ENCODE measurements around the gene GORAB.

Gene GORAB

DNA sequence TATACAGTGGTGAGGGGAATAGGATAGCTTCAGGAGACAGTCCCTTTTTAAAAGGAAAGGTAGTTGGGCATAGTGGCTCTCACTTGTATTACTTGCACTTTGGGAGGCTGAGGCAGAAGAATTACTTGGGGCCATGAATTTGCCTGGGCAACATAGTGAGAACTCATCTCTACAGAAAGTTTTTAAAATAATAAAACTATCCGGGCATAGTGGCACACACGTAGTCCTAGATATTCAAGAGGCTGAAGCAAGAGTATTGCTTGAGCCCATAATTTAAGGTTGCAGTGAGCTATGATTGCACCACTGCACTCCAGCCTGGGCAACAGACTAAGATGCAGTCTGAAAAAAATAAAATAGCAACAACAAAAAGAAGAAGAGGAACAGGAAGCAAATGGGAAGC, 27.2 kb downstream of the GORAB start:
- Histone ChIP-seq H3K9me3 (ENCODE audit: insufficient read depth, low read length) (no peaks in the 10 kb centered on the region), H3K9ac (ENCODE audit: low read length) (no peak overlapping the region), H3K27me3 (ENCODE audit: low read length) (no peaks in the 10 kb centered on the region), H3F3A (ENCODE audit: insufficient read depth) (no peaks in the 10 kb centered on the region), H3K9me2 (replicated peaks; ENCODE audit: insufficient read depth, low read length) (no peaks in the 10 kb centered on the region), H3K36me3 (ENCODE audit: low read length) (no peaks in the 10 kb centered on the region), H3K27ac (ENCODE audit: low read depth, low read length) (no peak overlapping the region), H2AFZ (ENCODE audit: low read depth, low read length, severe bottlenecking) (no peak overlapping the region), H4K20me1 (ENCODE audit: low read depth, low read length) (no peaks in the 10 kb centered on the region), H3K4me2 (ENCODE audit: low read depth, low read length, poor library complexity, severe bottlenecking) (no peak overlapping the region), H3K4me3 (ENCODE audit: insufficient read depth, low read length, poor library complexity, severe bottlenecking) (no peak overlapping the region), H3K79me2 (ENCODE audit: insufficient read depth, low read length) (no peaks in the 10 kb centered on the region)
- TF ChIP-seq, protein P1, sequence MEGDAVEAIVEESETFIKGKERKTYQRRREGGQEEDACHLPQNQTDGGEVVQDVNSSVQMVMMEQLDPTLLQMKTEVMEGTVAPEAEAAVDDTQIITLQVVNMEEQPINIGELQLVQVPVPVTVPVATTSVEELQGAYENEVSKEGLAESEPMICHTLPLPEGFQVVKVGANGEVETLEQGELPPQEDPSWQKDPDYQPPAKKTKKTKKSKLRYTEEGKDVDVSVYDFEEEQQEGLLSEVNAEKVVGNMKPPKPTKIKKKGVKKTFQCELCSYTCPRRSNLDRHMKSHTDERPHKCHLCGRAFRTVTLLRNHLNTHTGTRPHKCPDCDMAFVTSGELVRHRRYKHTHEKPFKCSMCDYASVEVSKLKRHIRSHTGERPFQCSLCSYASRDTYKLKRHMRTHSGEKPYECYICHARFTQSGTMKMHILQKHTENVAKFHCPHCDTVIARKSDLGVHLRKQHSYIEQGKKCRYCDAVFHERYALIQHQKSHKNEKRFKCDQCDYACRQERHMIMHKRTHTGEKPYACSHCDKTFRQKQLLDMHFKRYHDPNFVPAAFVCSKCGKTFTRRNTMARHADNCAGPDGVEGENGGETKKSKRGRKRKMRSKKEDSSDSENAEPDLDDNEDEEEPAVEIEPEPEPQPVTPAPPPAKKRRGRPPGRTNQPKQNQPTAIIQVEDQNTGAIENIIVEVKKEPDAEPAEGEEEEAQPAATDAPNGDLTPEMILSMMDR (IDR thresholded peaks at IDR 0.05; ENCODE audit: insufficient read depth, low read length, poor library complexity, severe bottlenecking), result no peak
- no peak for TF ChIP-seq EZH2phosphoT487 (conservative IDR thresholded peaks at IDR 0.05; ENCODE audit: low read length)

DNA sequence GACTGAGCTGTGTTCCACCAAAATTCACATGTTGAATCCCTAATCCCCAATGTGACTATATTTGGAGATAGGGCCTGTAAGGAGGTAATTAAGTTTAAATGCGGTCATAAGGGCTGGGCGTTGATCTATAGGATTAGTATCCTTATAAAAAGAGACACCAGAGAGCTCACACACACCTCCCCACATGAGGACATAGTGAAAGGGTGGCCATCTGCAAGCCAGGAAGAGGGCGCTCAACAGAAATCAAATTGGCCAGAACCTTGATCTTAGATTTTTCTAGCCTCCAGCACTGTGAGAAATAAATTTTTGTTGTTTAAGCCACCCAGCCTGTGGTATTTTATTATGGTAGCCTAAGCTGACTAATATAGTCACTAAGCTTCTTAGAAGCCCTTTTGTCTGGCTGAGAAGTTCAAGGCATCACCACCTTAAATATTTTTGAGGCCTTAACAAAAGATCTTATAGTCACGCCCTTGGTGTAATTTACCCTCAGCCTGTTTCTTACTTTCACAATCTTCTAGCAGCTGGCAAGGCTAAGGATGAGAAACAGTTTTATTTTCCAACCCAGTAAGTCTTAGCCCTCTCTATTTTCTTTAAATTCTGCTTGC, 28.8 kb downstream of the GORAB start:
- no peaks in the 10 kb centered on the region for H3K79me2 ChIP-seq (ENCODE audit: insufficient read depth, low read length)
- no peak overlapping the region for H3K4me2 ChIP-seq (ENCODE audit: low read depth, low read length, poor library complexity, severe bottlenecking)
- TF ChIP-seq EZH2phosphoT487 (conservative IDR thresholded peaks at IDR 0.05; ENCODE audit: low read length), result no peak
- TF ChIP-seq, protein P1 (IDR thresholded peaks at IDR 0.05; ENCODE audit: insufficient read depth, low read length, poor library complexity, severe bottlenecking), result no peak
- H3K27me3 ChIP-seq (ENCODE audit: low read length), result no peaks in the 10 kb centered on the region
- H3K9me3 ChIP-seq (ENCODE audit: insufficient read depth, low read length), result no peaks in the 10 kb centered on the region
- no peaks in the 10 kb centered on the region for H3F3A ChIP-seq (ENCODE audit: insufficient read depth)
- no peak overlapping the region for H2AFZ ChIP-seq (ENCODE audit: low read depth, low read length, severe bottlenecking)
- H3K27ac ChIP-seq (ENCODE audit: low read depth, low read length), result no peak overlapping the region
- no peaks in the 10 kb centered on the region for H3K36me3 ChIP-seq (ENCODE audit: low read length)
- no peaks in the 10 kb centered on the region for H3K9me2 ChIP-seq (replicated peaks; ENCODE audit: insufficient read depth, low read length)
- no peak overlapping the region for H3K9ac ChIP-seq (ENCODE audit: low read length)
- H4K20me1 ChIP-seq (ENCODE audit: low read depth, low read length), result no peaks in the 10 kb centered on the region
- H3K4me3 ChIP-seq (ENCODE audit: insufficient read depth, low read length, poor library complexity, severe bottlenecking), result no peak overlapping the region

DNA sequence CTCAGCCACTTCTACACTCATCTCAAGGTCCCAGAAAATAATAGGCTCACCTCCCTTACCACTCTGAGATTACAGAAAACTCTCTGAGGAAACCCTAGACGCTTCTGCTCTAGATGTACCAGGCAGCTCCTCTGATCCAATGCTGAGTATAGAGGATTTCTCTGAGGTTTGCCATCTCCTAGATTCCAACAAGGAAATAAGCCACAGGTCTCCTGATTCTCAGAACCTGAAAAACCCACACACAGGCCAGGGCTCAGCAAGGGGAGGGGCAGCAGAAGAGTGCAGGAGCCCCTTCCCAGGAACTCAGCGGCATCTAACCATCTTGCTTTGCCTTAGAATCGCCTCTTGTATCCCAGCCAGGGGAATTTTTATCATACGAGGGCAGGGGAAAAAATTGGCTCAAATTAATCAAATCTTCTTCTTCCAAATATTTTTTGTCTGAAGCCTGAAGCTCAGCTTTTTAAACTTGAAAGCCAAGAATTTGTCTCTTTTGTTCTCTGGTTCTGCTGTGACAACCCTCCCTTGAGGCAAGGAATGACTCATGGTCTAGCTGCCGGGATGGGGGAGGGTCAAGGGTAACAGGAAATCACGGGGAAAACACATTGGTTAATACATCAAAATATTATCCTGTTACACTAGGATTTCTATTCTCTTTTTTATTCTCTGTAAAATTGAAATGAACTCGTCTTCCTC, 30.8 kb downstream of the GORAB start:
- H3K4me2 ChIP-seq (ENCODE audit: low read depth, low read length, poor library complexity, severe bottlenecking), result no peak overlapping the region
- TF ChIP-seq, protein P1 (IDR thresholded peaks at IDR 0.05; ENCODE audit: insufficient read depth, low read length, poor library complexity, severe bottlenecking), result no peak
- no peak for TF ChIP-seq EZH2phosphoT487 (conservative IDR thresholded peaks at IDR 0.05; ENCODE audit: low read length)
- H3F3A ChIP-seq (ENCODE audit: insufficient read depth), result no peaks in the 10 kb centered on the region
- H3K4me3 ChIP-seq (ENCODE audit: insufficient read depth, low read length, poor library complexity, severe bottlenecking), result no peak overlapping the region
- H3K27me3 ChIP-seq (ENCODE audit: low read length), result no peaks in the 10 kb centered on the region; the same call in 1 of the 2 replicates
- no peak overlapping the region for H3K27ac ChIP-seq (ENCODE audit: low read depth, low read length)
- H4K20me1 ChIP-seq (ENCODE audit: low read depth, low read length), result no peaks in the 10 kb centered on the region
- H3K9me3 ChIP-seq (ENCODE audit: insufficient read depth, low read length), result no peaks in the 10 kb centered on the region
- H3K9me2 ChIP-seq (replicated peaks; ENCODE audit: insufficient read depth, low read length), result no peaks in the 10 kb centered on the region
- no peaks in the 10 kb centered on the region for H3K79me2 ChIP-seq (ENCODE audit: insufficient read depth, low read length)
- no peak overlapping the region for H3K9ac ChIP-seq (ENCODE audit: low read length)
- no peak overlapping the region for H2AFZ ChIP-seq (ENCODE audit: low read depth, low read length, severe bottlenecking)
- H3K36me3 ChIP-seq (ENCODE audit: low read length), result no peaks in the 10 kb centered on the region

Data from SU-DHL-6 (cell line).